GM20000 (cell line): ENCODE results near the gene STX4.

Source experiments
- DNase-seq: peaks from one replicate; pipeline ENCODE4 v3.0.0; 2012; ENCODE audit warnings: low spot score
- CTCF ChIP-seq: IDR thresholded peaks from 2 replicates; pipeline ENCODE4 v1.5.1; 2012; ENCODE audit warnings: mild to moderate bottlenecking, control low read depth; ENCODE audit errors: extremely low read depth, missing control alignments

Gene STX4

GRCh38 chr16:31050280-31051030, 17.1 kb downstream of the STX4 start:
- DNase-seq: no peak
- no peak for TF ChIP-seq CTCF

- no peak for TF ChIP-seq CTCF
- no peak for DNase-seq
Observed at GRCh38 chr16:31052114-31052513, 18.8 kb downstream of the STX4 start.

GRCh38 chr16:31055613-31056012, 22.3 kb downstream of the STX4 start:
- no peak for TF ChIP-seq CTCF
- DNase-seq: no peak

GRCh38 chr16:31061126-31061812, 27.9 kb downstream of the STX4 start:
- no peak for TF ChIP-seq CTCF

GRCh38 chr16:31061813-31062440, 28.6 kb downstream of the STX4 start:
- no peak for DNase-seq
- no peak for TF ChIP-seq CTCF

More at GRCh38 chr16:31061126-31061812, 27.9 kb downstream of the STX4 start:
- no peak for DNase-seq

- no peak for TF ChIP-seq CTCF
- no peak for DNase-seq
Observed at GRCh38 chr16:31063495-31063842, 30.1 kb downstream of the STX4 start.
